Measurements from ENCODE around the gene NEUROG2. TPM values are rescaled to one million over a fixed set of nuclear protein-coding genes. Genes with fewer than 3 reads are reported as not detected.

Gene NEUROG2
- total RNA-seq, 1 experiment from 2014 or later = not detected

DNA sequence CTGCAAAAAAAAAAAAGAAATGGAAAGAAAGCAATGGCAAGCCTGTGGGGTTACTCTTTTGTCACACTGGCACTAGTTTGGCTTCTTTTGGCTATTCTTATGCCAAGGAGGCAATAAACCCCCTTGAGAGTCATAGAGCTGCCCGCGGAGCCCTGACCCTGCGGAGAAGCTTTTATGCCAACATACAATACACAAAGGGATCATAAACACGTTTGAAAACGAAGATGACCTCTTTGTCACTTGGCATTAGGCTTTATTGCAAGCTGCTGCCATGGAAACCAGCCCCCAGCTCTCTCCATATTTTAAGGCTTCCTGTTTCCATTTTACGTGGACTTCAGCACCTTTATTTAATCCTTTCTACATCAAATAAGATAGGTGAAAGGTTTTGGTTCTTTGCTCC lies 7.6 kb downstream of the NEUROG2 start:
- Mint-ChIP-seq H3K27ac (no peak overlapping the region), H3K4me1 (peaks cover 30 to 36% of the 10 kb centered on the region in 2 experiments), H3K9me3 (peaks cover 0 to 12% of the 10 kb centered on the region in 2 experiments; a peak in 2 of 5 replicates), H3K4me3 (no peak overlapping the region), H3K27me3 (ENCODE audit: low read depth) (peaks cover 99% of the 10 kb centered on the region), H3K36me3 (ENCODE audit: insufficient read depth in 1 of 3, low read depth in 3 of 3) (no peaks in the 10 kb centered on the region)
- Histone ChIP-seq H2BK120ac (ENCODE audit: low read depth, low read length, poor library complexity, severe bottlenecking) (no peak overlapping the region), H4K20me1 (ENCODE audit: control insufficient read depth, insufficient read depth, insufficient read length) (no peaks in the 10 kb centered on the region), H3K4ac (ENCODE audit: low read depth, low read length) (no peak overlapping the region), H2AFZ (ENCODE audit: low read length) (no peak overlapping the region), H3K9ac (ENCODE audit: extremely low read depth, insufficient read length, low read length) (no peak overlapping the region), H2BK20ac (ENCODE audit: low read depth, low read length, poor library complexity, severe bottlenecking) (no peak overlapping the region), H2BK15ac (ENCODE audit: low read depth, low read length) (no peak overlapping the region), H3K79me1 (ENCODE audit: insufficient read depth, low read depth, low read length, poor library complexity, severe bottlenecking) (no peaks in the 10 kb centered on the region), H4K91ac (ENCODE audit: insufficient read length, low read depth, low read length) (no peak overlapping the region), H3K14ac (ENCODE audit: insufficient read depth, low read length) (no peak overlapping the region), H3K27me3 (ENCODE audit: insufficient read depth, low read length) (peaks cover 59% of the 10 kb centered on the region), H2BK12ac (ENCODE audit: insufficient read length, low read depth, low read length) (no peak overlapping the region), H3K23me2 (ENCODE audit: insufficient read length, low read depth, low read length, poor library complexity, severe bottlenecking) (peaks cover 15% of the 10 kb centered on the region), H3K79me2 (ENCODE audit: insufficient read depth, low read length) (no peaks in the 10 kb centered on the region), H3K18ac (ENCODE audit: insufficient read length, low read depth, low read length) (no peak overlapping the region), H3K27ac (ENCODE audit: insufficient read length, low read depth, low read length) (no peak overlapping the region), H3K23ac (ENCODE audit: insufficient read length, low read depth, low read length) (no peak overlapping the region), H4K8ac (replicated peaks; ENCODE audit: insufficient read length, low read depth, low read length) (no peak overlapping the region), H3T11ph (ENCODE audit: low read length) (no peak overlapping the region), H2AK5ac (ENCODE audit: insufficient read length, low read length) (no peak overlapping the region), H3K4me2 (ENCODE audit: insufficient read depth, insufficient read length, low read length) (no peak overlapping the region), H3K9me3 (ENCODE audit: control insufficient read depth, low read depth, low read length) (no peaks in the 10 kb centered on the region), H2BK5ac (ENCODE audit: insufficient read length, low read length) (no peak overlapping the region), H3K4me1 (ENCODE audit: insufficient read depth, low read length) (0 out of 2 replicates have a peak, but pooled peaks cover 5% of the 10 kb centered on the region), H4K5ac (ENCODE audit: insufficient read length, low read depth, low read length) (no peak overlapping the region), H3K56ac (ENCODE audit: insufficient read length, low read depth, low read length) (no peak overlapping the region)
- TF ChIP-seq, protein P1, sequence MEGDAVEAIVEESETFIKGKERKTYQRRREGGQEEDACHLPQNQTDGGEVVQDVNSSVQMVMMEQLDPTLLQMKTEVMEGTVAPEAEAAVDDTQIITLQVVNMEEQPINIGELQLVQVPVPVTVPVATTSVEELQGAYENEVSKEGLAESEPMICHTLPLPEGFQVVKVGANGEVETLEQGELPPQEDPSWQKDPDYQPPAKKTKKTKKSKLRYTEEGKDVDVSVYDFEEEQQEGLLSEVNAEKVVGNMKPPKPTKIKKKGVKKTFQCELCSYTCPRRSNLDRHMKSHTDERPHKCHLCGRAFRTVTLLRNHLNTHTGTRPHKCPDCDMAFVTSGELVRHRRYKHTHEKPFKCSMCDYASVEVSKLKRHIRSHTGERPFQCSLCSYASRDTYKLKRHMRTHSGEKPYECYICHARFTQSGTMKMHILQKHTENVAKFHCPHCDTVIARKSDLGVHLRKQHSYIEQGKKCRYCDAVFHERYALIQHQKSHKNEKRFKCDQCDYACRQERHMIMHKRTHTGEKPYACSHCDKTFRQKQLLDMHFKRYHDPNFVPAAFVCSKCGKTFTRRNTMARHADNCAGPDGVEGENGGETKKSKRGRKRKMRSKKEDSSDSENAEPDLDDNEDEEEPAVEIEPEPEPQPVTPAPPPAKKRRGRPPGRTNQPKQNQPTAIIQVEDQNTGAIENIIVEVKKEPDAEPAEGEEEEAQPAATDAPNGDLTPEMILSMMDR (conservative IDR thresholded peaks at IDR 0.05) = no peak
- WGBS (ENCODE audit: extremely low coverage, insufficient read length, low lambda C conversion rate) = no CpG with 5 or more reads among the region's 6 CpGs
- DNase-seq = no peak
